HepG2 (cell line): ENCODE measurements around the gene ADAM15. TPM values are rescaled to one million over a fixed set of nuclear protein-coding genes. Genes with fewer than 3 reads are reported as not detected.

Source experiments
- ATAC-seq: fragments of 200-7000 bp; cut with Tn5 transposase; 3 replicates; pipeline ENCODE4 v1.9.1; 2020; ENCODE audit warnings: mild to moderate bottlenecking, moderate library complexity
- BruUV-seq: library from RNA; stranded (reverse); fragments of 400-500 nt; replicated peaks from 2 replicates; lab custom pipeline; 2021; lab: Mats Ljungman, UMichigan
- CTCF ChIA-PET: fragments of 300-600 bp; formaldehyde crosslinking; extraction: SDS; loops from one replicate; lab custom pipeline; 2021; ENCODE audit warnings: low total read pairs, inconsistent platforms, low intra/inter-chr PET ratio; lab: Yijun Ruan, JAX
- POLR2A ChIA-PET: fragments of 350-600 bp; sonication (Branson Sonifier 250); formaldehyde crosslinking; loops from one replicate; lab custom pipeline; 2020; ENCODE audit warnings: antibody characterized with exemption, inconsistent platforms; lab: Yijun Ruan, JAX
- DNase-seq: peaks from one replicate; pipeline ENCODE4 v3.0.0-alpha.2; 2015; ENCODE audit warnings: low spot score
- FAIRE-seq: peaks from 3 replicates; lab custom pipeline; 2011; peaks lifted over from hg19 to GRCh38; lab: Jason Lieb, UNC
- H2AFZ ChIP-seq: one replicate; pipeline ENCODE4 v1.6.1; 2011; ENCODE audit warnings: low read length, inconsistent platforms
- H3K27ac ChIP-seq: fragments of 300-600 bp; 3 replicates; pipeline ENCODE4 v1.8.0; 2011; ENCODE audit warnings: mixed run types, mild to moderate bottlenecking, mixed read lengths, low read length, inconsistent platforms; ENCODE audit not compliant: insufficient read depth; ENCODE audit errors: extremely low read length
- H3K27me3 ChIP-seq, 2 experiments: fragments of 200-600 bp in 1 of 2; 2 replicates in 1 of 2; 3 replicates in 1 of 2; pipeline versions ENCODE4 v1.6.0 to v1.8.0; 2011; ENCODE audit warnings: low read length in 2 of 2, mild to moderate bottlenecking in 2 of 2, moderate library complexity in 2 of 2, inconsistent platforms in 1 of 2; ENCODE audit not compliant: insufficient read depth in 2 of 2, control insufficient read depth in 1 of 2
- H3K36me3 ChIP-seq, 2 experiments: fragments of 200-600 bp in 1 of 2; replicated peaks in 1 of 2; 2 replicates in 1 of 2; 3 replicates in 1 of 2; pipeline versions ENCODE4 v1.5.1 to v1.8.0; 2011; ENCODE audit warnings: low read length in 2 of 2, inconsistent platforms in 1 of 2; ENCODE audit not compliant: insufficient read depth in 2 of 2, control insufficient read depth in 1 of 2
- H3K4me1 ChIP-seq: 2 replicates; pipeline ENCODE4 v1.5.1; 2012; ENCODE audit warnings: low read length, inconsistent platforms; ENCODE audit not compliant: insufficient read depth
- H3K4me2 ChIP-seq: 2 replicates; pipeline ENCODE4 v1.6.0; 2011; ENCODE audit warnings: low read depth, low read length, inconsistent platforms
- H3K4me3 ChIP-seq, 3 experiments: fragments of 200-600 bp in 1 of 3; sonication (generic), shearing (Covaris generic) in 1 of 3; replicated peaks in 1 of 3; 2 replicates each; pipeline ENCODE4 v1.5.1; 2011 to 2016; ENCODE audit warnings: low read length in 3 of 3, inconsistent platforms in 2 of 3, low read depth in 2 of 3, mild to moderate bottlenecking in 2 of 3, control low read depth in 1 of 3, mixed read lengths in 1 of 3; ENCODE audit not compliant: insufficient read depth in 1 of 3
- H3K79me2 ChIP-seq: one replicate; pipeline ENCODE4 v1.6.1; 2011; ENCODE audit warnings: low read length, inconsistent platforms; ENCODE audit not compliant: insufficient read depth
- H3K9ac ChIP-seq: 2 replicates; pipeline ENCODE4 v1.6.0; 2011; ENCODE audit warnings: mild to moderate bottlenecking, low read depth, low read length, inconsistent platforms; ENCODE audit not compliant: insufficient read depth
- H3K9me3 ChIP-seq: 2 replicates; pipeline ENCODE4 v1.5.1; 2012; ENCODE audit warnings: mild to moderate bottlenecking, low read length
- H4K20me1 ChIP-seq: 2 replicates; pipeline ENCODE4 v1.6.0; 2011; ENCODE audit warnings: inconsistent platforms, mild to moderate bottlenecking, low read length, moderate library complexity; ENCODE audit not compliant: insufficient read depth
- EED ChIP-seq: sonication (generic); formaldehyde crosslinking; IDR thresholded peaks from 2 replicates; pipeline ENCODE4 v1.5.0; 2020; ENCODE audit warnings: mild to moderate bottlenecking, missing genetic modification reagents
- HDAC6 ChIP-seq: fragments of 200-600 bp; sonication (generic); IDR thresholded peaks from 2 replicates; pipeline ENCODE4 v1.7.0; 2017; ENCODE audit warnings: mild to moderate bottlenecking, antibody characterized with exemption, low read length, low read depth
- HMGA1 ChIP-seq: sonication (generic); formaldehyde crosslinking; conservative IDR thresholded peaks from 2 replicates; pipeline ENCODE4 v1.4.0; 2020; ENCODE audit warnings: missing genetic modification reagents
- MAZ ChIP-seq, 2 experiments: sonication (generic) in 1 of 2; formaldehyde crosslinking in 1 of 2; IDR thresholded peaks; 2 replicates each; pipeline versions ENCODE4 v1.5.0 to v1.6.1; 2012 to 2020; ENCODE audit warnings: low read depth in 2 of 2, mild to moderate bottlenecking in 2 of 2, borderline replicate concordance in 1 of 2, improper control_type of control experiment in 1 of 2, low read length in 1 of 2, missing genetic modification reagents in 1 of 2, moderate library complexity in 1 of 2
- PHF21A ChIP-seq: sonication (generic); formaldehyde crosslinking; IDR thresholded peaks from 2 replicates; pipeline ENCODE4 v1.5.0; 2020; ENCODE audit warnings: mild to moderate bottlenecking, missing genetic modification reagents
- RAD51 ChIP-seq: fragments of 450-650 bp; IDR thresholded peaks from 2 replicates; pipeline ENCODE4 v1.6.1; 2016; ENCODE audit warnings: borderline replicate concordance
- RCOR2 ChIP-seq: IDR thresholded peaks from 2 replicates; pipeline ENCODE4 v1.6.1; 2016; ENCODE audit warnings: missing biosample characterization, missing genetic modification reagents
- SNAPC2 ChIP-seq: sonication (generic); formaldehyde crosslinking; IDR thresholded peaks from 2 replicates; pipeline ENCODE4 v1.8.1; 2022; ENCODE audit warnings: mild to moderate bottlenecking, missing genetic modification reagents
- SP2 ChIP-seq: sonication (generic); formaldehyde crosslinking; IDR thresholded peaks from 2 replicates; pipeline ENCODE4 v1.5.1; 2020; ENCODE audit warnings: mild to moderate bottlenecking, missing genetic modification reagents
- TBX3 ChIP-seq: fragments of 450-650 bp; IDR thresholded peaks from 2 replicates; pipeline ENCODE4 v1.6.1; 2017; ENCODE audit warnings: antibody characterized with exemption, mild to moderate bottlenecking, inconsistent platforms, borderline replicate concordance
- THYN1 ChIP-seq: sonication (generic); formaldehyde crosslinking; IDR thresholded peaks from 2 replicates; pipeline ENCODE4 v1.8.1; 2023; ENCODE audit warnings: low read depth, mild to moderate bottlenecking, moderate library complexity, missing genetic modification reagents, borderline replicate concordance
- ZFP41 ChIP-seq: sonication (generic); formaldehyde crosslinking; IDR thresholded peaks from 2 replicates; pipeline ENCODE4 v1.4.0; 2020; ENCODE audit warnings: mild to moderate bottlenecking, missing genetic modification reagents, borderline replicate concordance
- ZNF224 ChIP-seq: sonication (generic); formaldehyde crosslinking; IDR thresholded peaks from 2 replicates; pipeline ENCODE4 v1.5.0; 2020; ENCODE audit warnings: mild to moderate bottlenecking, missing genetic modification reagents
- ZNF619 ChIP-seq: sonication (generic); formaldehyde crosslinking; IDR thresholded peaks from 2 replicates; pipeline ENCODE4 v1.4.0; 2020; ENCODE audit warnings: mild to moderate bottlenecking, missing genetic modification reagents
- WGBS: methylation state at CpG from one replicate; pipeline ENCODE4 v1.1.6; 2017; ENCODE audit warnings: low lambda C conversion rate; 5-methylcytosine and 5-hydroxymethylcytosine counted together
- in situ Hi-C: cut with HindIII; loops from 2 replicates; pipeline ENCODE4 v1.10.0; 2017; ENCODE audit warnings: low pct_unique_long_range_greater_than_20kb; ENCODE audit not compliant: extremely low pct_ligation_motif_present
- intact Hi-C: fragments of 100-400 bp; cut with micrococcal nuclease; formaldehyde crosslinking; loops from one replicate; pipeline ENCODE4 v1.10.0; 2022; ENCODE audit not compliant: unreplicated experiment
- polyA plus RNA-seq, 8 experiments: library from polyadenylated mRNA; depleted of rRNA in 3 of 8; stranded (reverse) in 7 of 8; unstranded in 1 of 8; fragments of >200 nt; fragmentation: Illumina TruSeq in 4 of 8; extraction: Trizol in 4 of 8; gene quantifications; 2 replicates each; pipeline versions ENCODE4 v1.2.1 to v1.2.3, GENCODE V29; 2011 to 2016; ENCODE audit warnings: low read depth in 4 of 8, missing spikeins in 1 of 8, mixed read lengths in 1 of 8; ENCODE audit not compliant: insufficient read depth in 1 of 8
- total RNA-seq, 5 experiments: library from RNA; depleted of rRNA; stranded (reverse); fragments of >200 nt; fragmentation: Illumina TruSeq; extraction: Trizol; gene quantifications; 2 replicates each; pipeline ENCODE4 v1.2.3, GENCODE V29; 2016; ENCODE audit warnings: low read depth in 1 of 5
- TF ChIP-seq, protein P1 (sequence below): sonication (generic); formaldehyde crosslinking; IDR thresholded peaks from 2 replicates; pipeline ENCODE4 v1.5.1; 2020; ENCODE audit warnings: mild to moderate bottlenecking, missing genetic modification reagents
- TF ChIP-seq, protein P2 (sequence below): sonication (generic); formaldehyde crosslinking; IDR thresholded peaks from 2 replicates; pipeline ENCODE4 v1.5.0; 2020; ENCODE audit warnings: mild to moderate bottlenecking, missing genetic modification reagents
- TF ChIP-seq, protein P3 (sequence below): sonication (generic); formaldehyde crosslinking; IDR thresholded peaks from 2 replicates; pipeline ENCODE4 v1.8.1; 2022; ENCODE audit warnings: mild to moderate bottlenecking, missing genetic modification reagents

The ADAM15 gene
- total and polyA plus RNA-seq, 2 of the 13 experiments (the other 11 are each of a cell fraction or from before 2014, with no cell fraction given) = 17.9 to 25.6 TPM

DNA sequence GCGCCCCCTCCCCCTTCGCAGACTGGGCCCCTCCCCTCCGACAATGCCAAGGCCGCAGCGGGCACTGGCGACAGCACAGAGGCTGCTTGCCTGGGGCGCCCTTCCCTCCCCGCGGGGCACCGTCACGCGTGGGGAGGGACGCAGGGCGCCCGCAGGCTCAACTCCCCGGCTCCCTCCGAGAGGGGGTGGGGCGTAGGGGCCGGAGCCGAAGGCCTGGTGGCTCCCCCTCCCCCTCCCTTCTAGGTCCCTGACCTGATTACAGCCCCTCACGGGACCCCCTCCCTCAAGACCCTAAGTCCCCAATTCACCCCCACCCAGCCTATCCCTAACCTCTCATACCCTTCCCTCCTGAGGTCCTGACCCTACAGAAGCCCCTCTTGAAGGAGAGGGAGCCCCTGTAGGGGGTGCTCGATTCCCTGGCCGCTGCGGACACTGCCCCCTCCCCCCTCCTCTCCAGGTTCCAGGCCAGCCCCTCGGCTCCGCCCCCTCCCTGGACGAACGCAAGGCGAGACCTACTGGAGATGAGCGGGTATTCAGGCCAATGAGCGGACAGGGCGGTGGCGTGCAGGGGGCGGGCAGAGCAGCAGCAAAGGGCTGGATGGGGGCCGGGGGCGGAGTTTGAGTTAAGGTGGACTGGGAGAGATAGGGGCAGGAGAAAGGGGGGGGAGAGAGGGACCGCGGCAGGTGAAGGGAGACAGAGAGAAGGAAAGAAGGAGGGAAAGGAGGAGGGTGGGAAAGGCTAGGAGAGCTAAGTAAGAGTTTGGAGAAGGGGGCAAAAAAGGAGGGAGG is 49.2 kb upstream of the ADAM15 start:
- ChIA-PET CTCF (interaction anchor here (1.8 to 6.8 kb wide), 2 partner anchors 16 to 82 kb away, joined by 4 to 54 read pairs; no protein-coding TSS in a partner anchor), POLR2A (interaction anchor here (0.6 to 6.7 kb wide), 27 partner anchors 8 to 442 kb away, joined by 3 to 90 read pairs (median 5); partner anchors contain the start of genes ADAM15, FLAD1, LENEP and PBXIP1)
- Histone ChIP-seq H4K20me1 (peaks cover under 1% of the 10 kb centered on the region; the same call in 1 of the 2 replicates), H3K4me3 (peak overlapping the region; percentile 70 to 86 (median 84)), H3K9ac (peak overlapping the region; percentile 83), H3K4me1 (peaks cover 43% of the 10 kb centered on the region), H3K79me2 (peaks cover 27% of the 10 kb centered on the region), H2AFZ (no peak overlapping the region), H3K27ac (peak overlapping the region; percentile 97), H3K36me3 (no peaks in the 10 kb centered on the region; a peak in 1 of 5 replicates), H3K9me3 (no peaks in the 10 kb centered on the region), H3K4me2 (peak overlapping the region; percentile 100), H3K27me3 (no peaks in the 10 kb centered on the region; a peak in 1 of 5 replicates)
- intact Hi-C loops = loop anchor here (1.0 to 5.0 kb wide), 3 partner anchors 15 to 445 kb away; partner anchors contain the start of genes PYGO2 and UBE2Q1
- peak; percentile 70 for ATAC-seq
- FAIRE-seq = peak; percentile 84
- in situ Hi-C loops = no loop called here
- peak; percentile 97 for DNase-seq
- 1% methylated on average over 19 of the region's 38 CpGs for WGBS
- BruUV-seq = TSS peak; percentile 58
- TF ChIP-seq SNAPC2 (no peak), ZFP41 (no peak), ZNF224 (no peak), MAZ (IDR thresholded peaks at IDR 0.05; ENCODE audit: borderline replicate concordance, low read depth, low read length) (peak; percentile 87), MAZ (CRISPR knock-in tag; IDR thresholded peaks at IDR 0.05; ENCODE audit: low read depth) (peak; percentile 34; the same call in 1 of the 2 replicates), RAD51 (no peak), TBX3 (no peak; the same call in 1 of the 2 replicates), RCOR2 (CRISPR knock-in tag) (no peak), HDAC6 (no peak), HMGA1 (no peak), THYN1 (no peak), ZNF619 (CRISPR knock-in tag) (no peak), PHF21A (no peak), EED (no peak), SP2 (CRISPR knock-in tag) (peak; percentile 93)
- TF ChIP-seq, protein P1, sequence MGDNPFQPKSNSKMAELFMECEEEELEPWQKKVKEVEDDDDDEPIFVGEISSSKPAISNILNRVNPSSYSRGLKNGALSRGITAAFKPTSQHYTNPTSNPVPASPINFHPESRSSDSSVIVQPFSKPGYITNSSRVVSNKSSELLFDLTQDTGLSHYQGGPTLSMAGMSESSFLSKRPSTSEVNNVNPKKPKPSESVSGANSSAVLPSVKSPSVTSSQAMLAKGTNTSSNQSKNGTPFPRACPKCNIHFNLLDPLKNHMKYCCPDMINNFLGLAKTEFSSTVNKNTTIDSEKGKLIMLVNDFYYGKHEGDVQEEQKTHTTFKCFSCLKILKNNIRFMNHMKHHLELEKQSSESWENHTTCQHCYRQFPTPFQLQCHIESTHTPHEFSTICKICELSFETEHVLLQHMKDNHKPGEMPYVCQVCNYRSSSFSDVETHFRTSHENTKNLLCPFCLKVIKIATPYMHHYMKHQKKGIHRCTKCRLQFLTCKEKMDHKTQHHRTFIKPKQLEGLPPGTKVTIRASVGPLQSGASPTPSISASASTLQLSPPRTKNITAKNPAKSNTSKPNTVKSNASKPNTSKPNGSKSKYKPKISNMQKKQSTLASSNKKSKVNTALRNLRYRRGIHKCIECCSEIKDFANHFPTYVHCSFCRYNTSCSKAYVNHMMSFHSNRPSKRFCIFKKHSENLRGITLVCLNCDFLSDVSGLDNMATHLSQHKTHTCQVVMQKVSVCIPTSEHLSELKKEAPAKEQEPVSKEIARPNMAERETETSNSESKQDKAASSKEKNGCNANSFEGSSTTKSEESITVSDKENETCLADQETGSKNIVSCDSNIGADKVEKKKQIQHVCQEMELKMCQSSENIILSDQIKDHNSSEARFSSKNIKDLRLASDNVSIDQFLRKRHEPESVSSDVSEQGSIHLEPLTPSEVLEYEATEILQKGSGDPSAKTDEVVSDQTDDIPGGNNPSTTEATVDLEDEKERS (CRISPR knock-in tag) = no peak
- TF ChIP-seq, protein P2, sequence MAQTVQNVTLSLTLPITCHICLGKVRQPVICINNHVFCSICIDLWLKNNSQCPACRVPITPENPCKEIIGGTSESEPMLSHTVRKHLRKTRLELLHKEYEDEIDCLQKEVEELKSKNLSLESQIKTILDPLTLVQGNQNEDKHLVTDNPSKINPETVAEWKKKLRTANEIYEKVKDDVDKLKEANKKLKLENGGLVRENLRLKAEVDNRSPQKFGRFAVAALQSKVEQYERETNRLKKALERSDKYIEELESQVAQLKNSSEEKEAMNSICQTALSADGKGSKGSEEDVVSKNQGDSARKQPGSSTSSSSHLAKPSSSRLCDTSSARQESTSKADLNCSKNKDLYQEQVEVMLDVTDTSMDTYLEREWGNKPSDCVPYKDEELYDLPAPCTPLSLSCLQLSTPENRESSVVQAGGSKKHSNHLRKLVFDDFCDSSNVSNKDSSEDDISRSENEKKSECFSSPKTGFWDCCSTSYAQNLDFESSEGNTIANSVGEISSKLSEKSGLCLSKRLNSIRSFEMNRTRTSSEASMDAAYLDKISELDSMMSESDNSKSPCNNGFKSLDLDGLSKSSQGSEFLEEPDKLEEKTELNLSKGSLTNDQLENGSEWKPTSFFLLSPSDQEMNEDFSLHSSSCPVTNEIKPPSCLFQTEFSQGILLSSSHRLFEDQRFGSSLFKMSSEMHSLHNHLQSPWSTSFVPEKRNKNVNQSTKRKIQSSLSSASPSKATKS (CRISPR knock-in tag) = no peak
- TF ChIP-seq, protein P3, sequence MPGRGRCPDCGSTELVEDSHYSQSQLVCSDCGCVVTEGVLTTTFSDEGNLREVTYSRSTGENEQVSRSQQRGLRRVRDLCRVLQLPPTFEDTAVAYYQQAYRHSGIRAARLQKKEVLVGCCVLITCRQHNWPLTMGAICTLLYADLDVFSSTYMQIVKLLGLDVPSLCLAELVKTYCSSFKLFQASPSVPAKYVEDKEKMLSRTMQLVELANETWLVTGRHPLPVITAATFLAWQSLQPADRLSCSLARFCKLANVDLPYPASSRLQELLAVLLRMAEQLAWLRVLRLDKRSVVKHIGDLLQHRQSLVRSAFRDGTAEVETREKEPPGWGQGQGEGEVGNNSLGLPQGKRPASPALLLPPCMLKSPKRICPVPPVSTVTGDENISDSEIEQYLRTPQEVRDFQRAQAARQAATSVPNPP = no peak
